ENCODE results near the gene TNFAIP8.

DNA sequence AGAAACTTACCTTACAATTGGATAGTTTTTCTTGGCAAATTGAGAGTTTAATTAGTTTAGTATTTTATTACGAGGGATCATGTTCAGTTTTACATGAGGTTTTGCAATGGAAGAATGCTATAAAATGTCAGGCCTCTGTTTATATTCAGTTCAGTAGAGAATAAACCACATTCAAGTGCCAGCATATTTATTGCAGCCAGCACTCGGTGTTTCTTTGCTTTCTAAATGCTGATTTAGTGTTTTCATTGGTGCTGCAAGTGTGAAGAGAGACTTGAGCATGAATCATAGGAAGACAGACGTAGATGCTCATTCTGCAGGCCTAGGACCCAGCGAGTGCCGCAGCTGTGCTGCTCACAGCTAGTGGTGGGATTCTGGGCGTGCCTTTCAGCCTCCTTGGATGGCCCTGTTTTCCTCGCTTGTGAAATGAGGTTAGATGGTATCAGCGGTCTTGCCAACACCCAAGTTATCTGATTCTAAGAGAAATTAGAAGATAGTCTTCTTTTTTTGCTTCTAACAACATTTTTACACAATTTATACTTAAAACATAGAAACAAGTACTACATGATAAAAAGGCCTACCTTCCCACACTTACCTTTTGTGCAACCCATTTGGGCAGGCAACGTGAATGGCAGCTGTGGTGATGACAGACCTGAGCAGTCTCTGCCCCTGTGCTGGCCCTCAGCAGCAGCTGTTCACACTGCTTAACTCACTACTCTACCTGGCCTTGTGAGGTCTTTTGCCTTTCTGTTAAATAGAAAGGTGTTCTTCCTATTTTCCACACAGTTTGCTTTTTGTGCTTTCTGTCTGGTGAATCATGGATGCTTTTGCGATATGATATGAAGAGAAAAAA lies 26.8 kb upstream of the TNFAIP8 start:
- TF ChIP-seq POLR2A (IDR thresholded peaks at IDR 0.05): no peak
- TF ChIP-seq, protein P1, sequence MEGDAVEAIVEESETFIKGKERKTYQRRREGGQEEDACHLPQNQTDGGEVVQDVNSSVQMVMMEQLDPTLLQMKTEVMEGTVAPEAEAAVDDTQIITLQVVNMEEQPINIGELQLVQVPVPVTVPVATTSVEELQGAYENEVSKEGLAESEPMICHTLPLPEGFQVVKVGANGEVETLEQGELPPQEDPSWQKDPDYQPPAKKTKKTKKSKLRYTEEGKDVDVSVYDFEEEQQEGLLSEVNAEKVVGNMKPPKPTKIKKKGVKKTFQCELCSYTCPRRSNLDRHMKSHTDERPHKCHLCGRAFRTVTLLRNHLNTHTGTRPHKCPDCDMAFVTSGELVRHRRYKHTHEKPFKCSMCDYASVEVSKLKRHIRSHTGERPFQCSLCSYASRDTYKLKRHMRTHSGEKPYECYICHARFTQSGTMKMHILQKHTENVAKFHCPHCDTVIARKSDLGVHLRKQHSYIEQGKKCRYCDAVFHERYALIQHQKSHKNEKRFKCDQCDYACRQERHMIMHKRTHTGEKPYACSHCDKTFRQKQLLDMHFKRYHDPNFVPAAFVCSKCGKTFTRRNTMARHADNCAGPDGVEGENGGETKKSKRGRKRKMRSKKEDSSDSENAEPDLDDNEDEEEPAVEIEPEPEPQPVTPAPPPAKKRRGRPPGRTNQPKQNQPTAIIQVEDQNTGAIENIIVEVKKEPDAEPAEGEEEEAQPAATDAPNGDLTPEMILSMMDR (IDR thresholded peaks at IDR 0.05): no peak

Data from uterus (tissue), 2 donors.